DND-41 (cell line): ENCODE data around the gene S100A7.

Experiments
- EZH2 ChIP-seq: IDR thresholded peaks from 3 replicates; pipeline ENCODE4 v1.6.1; 2012; ENCODE audit warnings: borderline replicate concordance, low read depth, mild to moderate bottlenecking, moderate library complexity, low read length, inconsistent platforms; ENCODE audit not compliant: severe bottlenecking
- TF ChIP-seq, protein P1 (sequence below): IDR thresholded peaks from 2 replicates; pipeline ENCODE4 v1.5.1; 2012; ENCODE audit warnings: borderline replicate concordance, low read length, moderate library complexity, mild to moderate bottlenecking; ENCODE audit not compliant: poor library complexity, severe bottlenecking; ENCODE audit errors: extremely low read depth

DNA sequence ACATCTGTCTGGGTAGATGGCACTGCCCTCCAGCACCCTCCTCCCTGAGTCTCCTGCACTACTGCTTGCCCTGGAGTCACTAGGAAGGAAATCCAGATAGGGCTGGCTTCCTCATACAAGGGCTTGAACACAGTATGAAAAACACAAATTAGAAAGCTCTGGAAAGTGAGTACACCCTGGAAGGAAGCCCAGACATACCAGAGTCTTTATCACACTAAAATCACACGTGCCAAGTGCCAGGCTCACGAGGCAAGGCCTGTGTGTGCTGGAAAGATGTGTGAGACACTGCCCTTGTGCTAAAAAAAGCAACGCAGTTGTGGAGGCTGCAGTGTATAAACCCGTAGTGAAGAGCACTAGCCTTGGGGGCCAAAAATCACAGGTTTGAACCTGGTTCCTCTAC lies 28.3 kb upstream of the S100A7 start:
- TF ChIP-seq, protein P1, sequence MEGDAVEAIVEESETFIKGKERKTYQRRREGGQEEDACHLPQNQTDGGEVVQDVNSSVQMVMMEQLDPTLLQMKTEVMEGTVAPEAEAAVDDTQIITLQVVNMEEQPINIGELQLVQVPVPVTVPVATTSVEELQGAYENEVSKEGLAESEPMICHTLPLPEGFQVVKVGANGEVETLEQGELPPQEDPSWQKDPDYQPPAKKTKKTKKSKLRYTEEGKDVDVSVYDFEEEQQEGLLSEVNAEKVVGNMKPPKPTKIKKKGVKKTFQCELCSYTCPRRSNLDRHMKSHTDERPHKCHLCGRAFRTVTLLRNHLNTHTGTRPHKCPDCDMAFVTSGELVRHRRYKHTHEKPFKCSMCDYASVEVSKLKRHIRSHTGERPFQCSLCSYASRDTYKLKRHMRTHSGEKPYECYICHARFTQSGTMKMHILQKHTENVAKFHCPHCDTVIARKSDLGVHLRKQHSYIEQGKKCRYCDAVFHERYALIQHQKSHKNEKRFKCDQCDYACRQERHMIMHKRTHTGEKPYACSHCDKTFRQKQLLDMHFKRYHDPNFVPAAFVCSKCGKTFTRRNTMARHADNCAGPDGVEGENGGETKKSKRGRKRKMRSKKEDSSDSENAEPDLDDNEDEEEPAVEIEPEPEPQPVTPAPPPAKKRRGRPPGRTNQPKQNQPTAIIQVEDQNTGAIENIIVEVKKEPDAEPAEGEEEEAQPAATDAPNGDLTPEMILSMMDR, result no peak
- TF ChIP-seq EZH2, result no peak
